COLO829 (cell line): ENCODE data around the gene TRIM9.

ENCODE experiments used
- DNase-seq: peaks from one replicate; pipeline ENCODE4 v3.0.0; 2012; ENCODE audit warnings: low spot score

The TRIM9 gene

GRCh38 chr14:51056421-51056820 is 38.5 kb downstream of the TRIM9 start:
- no peak for DNase-seq

GRCh38 chr14:51053157-51053556 is 41.7 kb downstream of the TRIM9 start:
- no peak for DNase-seq

- DNase-seq = no peak
Measured at GRCh38 chr14:51044961-51045360, 49.9 kb downstream of the TRIM9 start.

GRCh38 chr14:51041883-51042282 is 53.0 kb downstream of the TRIM9 start:
- DNase-seq = no peak

DNA sequence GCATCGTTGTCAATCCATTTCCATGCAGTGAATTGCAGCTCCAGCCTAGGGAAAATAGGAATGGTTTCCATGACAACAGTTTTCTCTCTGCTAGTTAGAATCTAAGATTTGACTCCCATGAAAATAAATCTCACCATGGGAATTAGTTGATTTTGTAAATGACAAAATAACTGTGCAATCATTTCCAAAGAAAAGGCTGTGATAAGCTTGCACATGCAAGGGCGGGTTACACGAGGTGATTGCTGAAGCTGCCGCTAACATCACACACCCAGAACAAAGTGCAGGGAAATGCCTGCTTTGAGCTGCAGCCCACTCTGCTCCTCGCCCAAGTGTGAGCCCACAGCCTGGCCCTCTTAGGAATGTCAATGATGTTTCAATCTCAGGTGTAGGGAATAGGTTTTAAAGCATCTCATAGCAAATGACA is 53.8 kb downstream of the TRIM9 start:
- DNase-seq = no peak

DNA sequence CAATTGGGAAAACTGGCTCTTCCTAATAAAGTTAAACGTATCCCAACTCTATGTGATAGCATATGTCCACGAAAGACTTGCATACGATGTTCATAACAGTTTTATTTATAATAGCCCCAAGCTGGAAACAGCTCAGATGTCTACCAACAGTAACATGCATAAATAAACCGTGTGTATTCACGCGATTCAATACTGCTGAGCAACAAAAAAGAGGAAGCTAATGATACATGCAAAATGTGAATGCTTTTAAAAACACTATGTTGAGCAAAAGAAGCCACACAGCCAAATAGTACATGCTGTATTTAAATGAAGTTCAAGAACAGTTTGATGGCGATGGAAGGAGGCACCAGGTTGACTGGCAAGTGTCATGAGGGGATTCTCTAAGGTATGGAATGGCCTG is 55.7 kb downstream of the TRIM9 start:
- no peak for DNase-seq

DNA sequence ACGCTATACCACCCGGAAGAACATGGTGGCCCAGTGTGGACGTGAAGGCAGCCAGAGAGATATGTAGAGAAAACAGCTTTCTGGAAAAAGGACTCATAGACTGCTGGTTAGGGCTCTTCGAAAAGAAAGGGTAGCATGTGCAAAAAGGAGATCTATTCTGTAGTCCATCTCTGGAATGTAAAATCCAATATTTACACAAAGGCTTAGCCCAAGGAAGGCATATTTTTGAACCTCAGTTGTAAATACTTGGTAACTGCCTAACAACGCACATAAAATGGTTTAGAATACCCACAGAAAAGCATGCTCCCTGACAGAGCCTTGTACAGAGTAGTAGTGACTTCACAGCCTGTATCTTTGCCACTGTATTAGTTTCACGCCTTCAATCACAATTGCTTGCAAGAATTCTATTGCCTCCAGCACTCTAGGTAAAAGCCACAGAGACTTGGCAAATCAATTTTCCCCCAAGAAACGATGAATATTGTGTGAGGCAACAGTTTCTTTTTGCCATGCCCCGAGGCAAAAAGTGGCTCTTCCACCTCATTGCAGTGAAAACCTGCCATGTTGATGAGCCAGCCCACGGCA is 59.2 kb downstream of the TRIM9 start:
- no peak for DNase-seq

GRCh38 chr14:51028851-51029754 is 65.8 kb downstream of the TRIM9 start:
- no peak for DNase-seq

DNA sequence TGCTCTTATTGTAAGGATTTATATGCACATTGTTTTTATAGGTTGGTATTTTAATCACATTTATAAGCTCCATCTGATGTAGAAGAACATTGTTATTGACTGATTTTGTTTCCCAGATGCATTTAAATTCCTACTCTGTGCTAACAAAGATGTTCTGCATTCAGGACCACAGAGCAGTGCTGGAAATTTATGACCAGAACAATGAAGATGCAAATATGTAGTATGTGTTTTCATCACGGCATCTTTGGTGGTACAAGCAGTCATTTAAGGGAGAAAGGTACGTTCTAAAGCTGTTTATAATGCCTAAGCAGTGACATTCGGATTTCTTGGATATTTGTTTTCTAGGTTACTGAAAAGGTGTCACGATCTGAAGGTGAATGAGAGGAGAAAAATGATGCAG is 66.5 kb downstream of the TRIM9 start:
- DNase-seq = no peak

- no peak for DNase-seq
Measured at GRCh38 chr14:51024377-51024776, 70.5 kb downstream of the TRIM9 start.

DNA sequence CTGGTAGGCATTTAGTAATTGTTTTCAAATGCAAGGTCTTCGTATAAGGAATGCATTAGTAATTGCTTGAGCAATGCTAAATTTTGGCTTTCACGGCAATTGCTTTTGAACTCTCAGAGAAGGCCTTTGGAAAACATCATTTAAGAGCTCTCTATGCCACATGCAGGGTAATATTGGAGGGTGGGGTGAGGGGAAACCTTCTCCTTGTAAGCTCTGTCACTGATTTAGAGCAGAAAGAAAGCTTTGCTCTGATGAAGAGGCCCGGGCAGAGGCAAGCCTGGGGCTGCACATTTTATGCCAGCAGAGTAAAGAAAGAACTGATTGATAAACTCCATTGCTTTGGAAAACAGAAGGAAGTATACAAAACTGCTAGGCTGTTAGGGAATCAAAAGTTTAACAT is 70.9 kb downstream of the TRIM9 start:
- DNase-seq = peak; percentile 91

DNA sequence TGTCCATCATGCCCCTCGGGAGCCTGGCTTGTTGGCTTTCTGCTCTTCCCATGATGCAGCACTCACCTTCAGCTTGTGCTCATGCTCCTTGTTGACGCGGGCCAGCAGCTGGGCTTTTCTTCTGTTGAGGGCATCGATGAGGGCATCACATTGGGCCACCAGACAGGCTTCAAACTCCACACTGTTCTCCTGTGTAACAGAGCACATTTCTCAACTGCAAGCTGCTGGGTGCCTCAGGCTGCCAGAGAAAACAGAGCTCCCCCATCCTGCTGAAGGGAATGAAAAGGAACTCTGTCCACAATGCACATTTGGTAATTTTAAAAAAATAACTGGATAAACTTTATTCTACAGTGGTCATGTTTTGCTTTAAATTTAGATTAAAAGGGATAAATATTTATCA is 72.1 kb downstream of the TRIM9 start:
- peak; percentile 30 for DNase-seq

- DNase-seq = no peak
Measured at GRCh38 chr14:51020024-51020710, 74.7 kb downstream of the TRIM9 start.

- no peak for DNase-seq
Measured at GRCh38 chr14:51019089-51019488, 75.8 kb downstream of the TRIM9 start.

DNA sequence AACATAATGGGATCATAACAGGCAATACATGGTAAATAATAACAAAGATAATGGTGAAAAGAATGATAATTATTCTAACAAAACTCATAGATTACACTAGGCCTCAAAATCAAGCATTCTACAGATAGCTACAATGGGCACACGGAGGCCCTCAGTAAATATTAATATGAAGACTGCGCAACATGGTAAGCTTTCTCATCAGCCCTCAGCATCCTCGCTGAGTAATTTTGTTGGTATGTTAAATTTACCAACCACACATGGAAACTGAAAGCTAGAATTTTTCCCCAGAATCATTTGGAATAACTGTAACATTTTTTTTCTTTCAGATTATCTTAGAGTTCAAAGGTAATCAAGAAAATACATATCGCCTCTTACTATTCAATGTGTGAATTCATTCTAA is 76.4 kb downstream of the TRIM9 start:
- DNase-seq = no peak

- DNase-seq = no peak
Measured at GRCh38 chr14:51014625-51015024, 80.3 kb downstream of the TRIM9 start.

- peak; percentile 33 for DNase-seq
Measured at GRCh38 chr14:51014086-51014485, 80.8 kb downstream of the TRIM9 start.

- DNase-seq = no peak
Measured at GRCh38 chr14:51012055-51012454, 82.8 kb downstream of the TRIM9 start.

DNA sequence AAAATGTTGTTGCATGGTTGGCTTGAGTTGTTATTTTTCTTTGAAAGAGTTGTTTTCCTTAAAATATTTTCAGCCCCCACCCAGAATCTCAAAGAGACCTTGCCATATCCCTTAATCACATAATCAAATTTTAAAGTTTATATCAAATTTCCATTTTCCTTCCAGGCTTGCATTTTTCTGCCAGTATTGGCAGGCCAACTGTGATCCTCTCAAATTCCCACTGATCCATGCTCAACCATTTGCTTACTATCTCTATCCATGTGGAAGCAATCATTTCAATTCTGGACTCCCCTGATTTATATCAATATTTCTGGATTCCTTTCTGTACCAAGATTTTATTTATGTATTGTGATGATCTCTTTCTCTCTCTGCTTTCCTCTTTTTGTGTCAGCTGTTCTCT is 86.5 kb downstream of the TRIM9 start:
- no peak for DNase-seq

- peak; percentile 77 for DNase-seq
Measured at GRCh38 chr14:51006781-51007211, 88.1 kb downstream of the TRIM9 start.

DNA sequence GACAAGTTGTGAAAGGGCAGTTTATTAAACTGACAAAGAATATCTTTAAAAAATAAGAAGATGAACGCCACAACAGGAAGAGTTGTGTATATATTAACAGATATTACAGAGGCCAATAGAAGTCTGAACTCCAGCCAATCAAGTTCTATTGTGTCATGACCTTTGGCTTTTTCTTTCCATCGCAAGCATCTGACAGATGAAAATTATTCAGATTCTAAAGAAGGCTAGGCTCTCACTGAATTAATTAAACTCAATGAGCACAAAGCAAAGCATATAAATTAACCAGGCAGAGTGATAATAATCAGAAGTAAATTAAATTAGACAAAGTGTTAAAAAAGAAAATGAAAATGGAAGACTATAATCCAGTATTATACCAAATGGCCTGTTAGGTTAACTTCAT is 88.6 kb downstream of the TRIM9 start:
- no peak for DNase-seq

GRCh38 chr14:51004801-51005526 is 89.9 kb downstream of the TRIM9 start:
- DNase-seq = peak; percentile 86
